Liver (tissue), 9 donors: ENCODE data around the gene STAB1. TPM values are rescaled to one million over a fixed set of nuclear protein-coding genes. Genes with fewer than 3 reads are reported as not detected.

Experiments used
- DNase-seq: peaks from one replicate; pipeline ENCODE4 v3.0.0-alpha.2; 2017; ENCODE audit warnings: low spot score
- H3K27ac ChIP-seq, 2 donors: one replicate each; pipeline ENCODE4 v1.7.0; 2013; ENCODE audit warnings: inconsistent platforms in 2 of 2, low read length in 2 of 2, control low read depth in 1 of 2, low read depth in 1 of 2, mild to moderate bottlenecking in 1 of 2
- H3K27me3 ChIP-seq, 4 donors: one replicate each; pipeline versions ENCODE4 v1.6.1 to v1.7.0; 2013; ENCODE audit warnings: low read length in 3 of 4, inconsistent platforms in 1 of 4, mild to moderate bottlenecking in 1 of 4, moderate library complexity in 1 of 4; ENCODE audit not compliant: control insufficient read depth in 4 of 4, insufficient read depth in 4 of 4
- H3K36me3 ChIP-seq, 4 donors: one replicate each; pipeline versions ENCODE4 v1.6.1 to v1.7.0; 2013; ENCODE audit warnings: low read length in 3 of 4, mild to moderate bottlenecking in 3 of 4, low read depth in 1 of 4, moderate library complexity in 1 of 4; ENCODE audit not compliant: control insufficient read depth in 4 of 4, insufficient read depth in 3 of 4
- H3K4me1 ChIP-seq, 4 donors: one replicate each; pipeline versions ENCODE4 v1.6.1 to v1.7.0; 2013; ENCODE audit warnings: low read length in 3 of 4, mild to moderate bottlenecking in 3 of 4, moderate library complexity in 1 of 4; ENCODE audit not compliant: control insufficient read depth in 4 of 4, insufficient read depth in 4 of 4
- H3K4me3 ChIP-seq, 3 donors: one replicate each; pipeline versions ENCODE4 v1.6.1 to v1.7.0; 2013; ENCODE audit warnings: low read length in 3 of 3, control low read depth in 1 of 3, low read depth in 1 of 3, mild to moderate bottlenecking in 1 of 3
- H3K9ac ChIP-seq, 2 donors: one replicate each; pipeline ENCODE4 v1.7.0; 2013; ENCODE audit warnings: low read length in 2 of 2, mild to moderate bottlenecking in 2 of 2, moderate library complexity in 2 of 2, control low read depth in 1 of 2, low read depth in 1 of 2
- H3K9me3 ChIP-seq, 4 donors: one replicate each; pipeline versions ENCODE4 v1.6.1 to v1.7.0; 2013; ENCODE audit warnings: low read length in 3 of 4; ENCODE audit not compliant: control insufficient read depth in 4 of 4
- ATF3 ChIP-seq: IDR thresholded peaks from 2 replicates; pipeline ENCODE4 v1.6.1; 2016; ENCODE audit warnings: antibody characterized with exemption
- CTCF ChIP-seq: fragments of 150-350 bp; IDR thresholded peaks from 2 replicates; pipeline ENCODE4 v1.5.1; 2017; ENCODE audit warnings: improper control_type of control experiment, low read depth, low read length; ENCODE audit not compliant: missing input control
- EGR1 ChIP-seq, 2 donors: IDR thresholded peaks; 2 replicates each; pipeline ENCODE4 v1.6.1; 2016 to 2018; ENCODE audit warnings: antibody characterized with exemption in 2 of 2, low read depth in 2 of 2
- FOXA1 ChIP-seq: IDR thresholded peaks from 2 replicates; pipeline ENCODE4 v1.6.1; 2016; ENCODE audit warnings: antibody characterized with exemption
- FOXA2 ChIP-seq: IDR thresholded peaks from 2 replicates; pipeline ENCODE4 v1.6.1; 2016; ENCODE audit warnings: antibody characterized with exemption
- GABPA ChIP-seq, 2 donors: IDR thresholded peaks in 1 of 2; conservative IDR thresholded peaks in 1 of 2; 2 replicates each; pipeline ENCODE4 v1.6.1; 2016; ENCODE audit warnings: antibody characterized with exemption in 2 of 2, mild to moderate bottlenecking in 1 of 2, moderate library complexity in 1 of 2
- HNF4A ChIP-seq, 2 donors: conservative IDR thresholded peaks; 2 replicates each; pipeline ENCODE4 v1.6.1; 2016; ENCODE audit warnings: antibody characterized with exemption in 2 of 2, mild to moderate bottlenecking in 2 of 2
- JUND ChIP-seq, 2 donors: IDR thresholded peaks; 2 replicates each; pipeline ENCODE4 v1.6.1; 2016; ENCODE audit warnings: antibody characterized with exemption in 2 of 2
- NR2F2 ChIP-seq: IDR thresholded peaks from 2 replicates; pipeline ENCODE4 v1.6.1; 2016; ENCODE audit warnings: antibody characterized with exemption
- RAD21 ChIP-seq, 2 donors: IDR thresholded peaks; 2 replicates each; pipeline ENCODE4 v1.6.1; 2016; ENCODE audit warnings: antibody characterized with exemption in 2 of 2, mild to moderate bottlenecking in 2 of 2
- REST ChIP-seq: IDR thresholded peaks from 2 replicates; pipeline ENCODE4 v1.6.1; 2016; ENCODE audit warnings: antibody characterized with exemption, mild to moderate bottlenecking
- RXRA ChIP-seq, 2 donors: IDR thresholded peaks; 2 replicates each; pipeline ENCODE4 v1.6.1; 2017 to 2018; ENCODE audit warnings: antibody characterized with exemption in 2 of 2, mild to moderate bottlenecking in 1 of 2
- SP1 ChIP-seq: IDR thresholded peaks from 2 replicates; pipeline ENCODE4 v1.6.1; 2018; ENCODE audit warnings: antibody characterized with exemption, mild to moderate bottlenecking
- YY1 ChIP-seq: IDR thresholded peaks from 2 replicates; pipeline ENCODE4 v1.6.1; 2016; ENCODE audit warnings: antibody characterized with exemption, mild to moderate bottlenecking
- WGBS: extraction: QIAGEN DNeasy Blood & Tissue Kit; methylation state at CpG from one replicate; pipeline ENCODE4 v1.1.7; 2013; 5-methylcytosine and 5-hydroxymethylcytosine counted together
- polyA plus RNA-seq, 2 donors: library from polyadenylated mRNA; stranded (reverse) in 1 of 2; unstranded in 1 of 2; fragments of 200-250 nt in 1 of 2; fragments of >200 nt in 1 of 2; fragmentation: Nextera tagmentation in 1 of 2; extraction: Ambion mirVana in 1 of 2; gene quantifications; one replicate each; pipeline versions ENCODE4 v1.2.1 to v1.2.3, GENCODE V29; 2013 to 2015
- total RNA-seq, 2 donors: library from RNA; depleted of rRNA; stranded (reverse); fragments of >200 nt; gene quantifications; one replicate each; pipeline ENCODE4 v1.2.3, GENCODE V29; 2014
- donor health status: healthy.
- donor health status: healthy.
- donor health status: healthy.
- donor health status: healthy.
- donor health status: healthy.

Gene STAB1
- total and polyA plus RNA-seq, 4 donors = 42.0 to 198 (median 71.5) TPM

- H3K9ac ChIP-seq = no peak overlapping the region
These were observed 38.3 kb upstream of the STAB1 start for GRCh38 chr3:52456800-52457183.

GRCh38 chr3:52458031-52458760 is 36.9 kb upstream of the STAB1 start:
- Histone ChIP-seq H3K9me3 (no peaks in the 10 kb centered on the region), H3K27ac (no peak overlapping the region), H3K27me3 (no peaks in the 10 kb centered on the region), H3K4me3 (no peak overlapping the region), H3K9ac (no peak overlapping the region), H3K4me1 (peaks cover 0 to 19% (median 10%) of the 10 kb centered on the region in 4 donors), H3K36me3 (peaks cover 4 to 39% (median 22%) of the 10 kb centered on the region in 4 donors)
- 82% methylated on average over 6 of the region's 6 CpGs for WGBS
- no peak for DNase-seq
- TF ChIP-seq NR2F2 (no peak), FOXA1 (no peak), GABPA (IDR thresholded peaks at IDR 0.05 in 1 of 2, conservative IDR thresholded peaks at IDR 0.05 in 1 of 2) (no peak), REST (no peak), RXRA (IDR thresholded peaks at IDR 0.05) (no peak), HNF4A (conservative IDR thresholded peaks at IDR 0.05) (no peak), FOXA2 (no peak), RAD21 (IDR thresholded peaks at IDR 0.05) (no peak), ATF3 (no peak), EGR1 (IDR thresholded peaks at IDR 0.05; ENCODE audit: low read depth in 2 of 2) (no peak)

More at GRCh38 chr3:52456800-52457183, 38.3 kb upstream of the STAB1 start:
- Histone ChIP-seq H3K9me3 (no peaks in the 10 kb centered on the region), H3K27ac (peak overlapping the region; percentile 81 to 86), H3K4me3 (peak overlapping the region in 2 of 3 donors; percentile 66 to 88), H3K4me1 (peaks cover 0 to 19% (median 10%) of the 10 kb centered on the region in 4 donors), H3K27me3 (no peaks in the 10 kb centered on the region), H3K36me3 (peaks cover 4 to 32% (median 18%) of the 10 kb centered on the region in 4 donors)
- no peak for DNase-seq
- 75% methylated on average over 5 of the region's 5 CpGs for WGBS
- TF ChIP-seq CTCF = no peak
- TF ChIP-seq JUND (IDR thresholded peaks at IDR 0.05) = no peak
- TF ChIP-seq REST = no peak
- no peak for TF ChIP-seq RXRA (IDR thresholded peaks at IDR 0.05)
- no peak for TF ChIP-seq NR2F2
- no peak for TF ChIP-seq YY1
- TF ChIP-seq ATF3 = no peak
- TF ChIP-seq FOXA2 = no peak
- TF ChIP-seq SP1 = no peak
- TF ChIP-seq HNF4A (conservative IDR thresholded peaks at IDR 0.05) = no peak
